ENCODE measurements around the gene ST6GALNAC5. TPM values are rescaled to one million over a fixed set of nuclear protein-coding genes. Genes with fewer than 3 reads are reported as not detected.

The ST6GALNAC5 gene
- total and polyA plus RNA-seq, 9 donors: 2.9 to 21.0 (median 9.9) TPM

GRCh38 chr1:76854255-76854654 lies 13.0 kb upstream of the ST6GALNAC5 start:
- no peak for TF ChIP-seq CTCF (IDR thresholded peaks at IDR 0.05)
- Histone ChIP-seq H3K36me3 (no peaks in the 10 kb centered on the region), H3K4me3 (no peak overlapping the region), H3K4me1 (ENCODE audit: insufficient read depth) (no peaks in the 10 kb centered on the region), H3K27ac (no peak overlapping the region), H3K9me3 (no peaks in the 10 kb centered on the region), H3K27me3 (no peaks in the 10 kb centered on the region)
- whole genome bisulfite sequencing, 3 donors: 70 to 77% (median 75%) methylated on average over 3 of the region's 3 CpGs
- intact Hi-C loops (cut with DNase I): no loop called here
- no peak for DNase-seq

GRCh38 chr1:76856104-76856503 lies 11.2 kb upstream of the ST6GALNAC5 start:
- 71 to 78% (median 74%) methylated on average over 5 of the region's 5 CpGs for WGBS, 3 donors
- Histone ChIP-seq H3K36me3 (no peaks in the 10 kb centered on the region), H3K27me3 (no peaks in the 10 kb centered on the region), H3K4me3 (no peak overlapping the region), H3K9me3 (no peaks in the 10 kb centered on the region), H3K27ac (no peak overlapping the region), H3K4me1 (ENCODE audit: insufficient read depth) (no peaks in the 10 kb centered on the region)
- intact Hi-C loops (cut with DNase I): no loop called here
- no peak for DNase-seq
- TF ChIP-seq POLR2A (IDR thresholded peaks at IDR 0.05) (no peak), CTCF (IDR thresholded peaks at IDR 0.05) (no peak), EP300 (IDR thresholded peaks at IDR 0.05) (no peak)

GRCh38 chr1:76857138-76857537 lies 10.1 kb upstream of the ST6GALNAC5 start:
- Histone ChIP-seq H3K4me3 (no peak overlapping the region), H3K27me3 (no peaks in the 10 kb centered on the region), H3K36me3 (no peaks in the 10 kb centered on the region), H3K9me3 (no peaks in the 10 kb centered on the region), H3K27ac (no peak overlapping the region), H3K4me1 (ENCODE audit: insufficient read depth) (no peaks in the 10 kb centered on the region)
- intact Hi-C loops (cut with DNase I): no loop called here
- WGBS, 3 donors: 70 to 75% (median 70%) methylated on average over 5 of the region's 5 CpGs
- TF ChIP-seq POLR2A (IDR thresholded peaks at IDR 0.05): no peak
- no peak for TF ChIP-seq EP300 (IDR thresholded peaks at IDR 0.05)
- TF ChIP-seq CTCF (IDR thresholded peaks at IDR 0.05): no peak
- DNase-seq: no peak

GRCh38 chr1:76857973-76858372 lies 9.3 kb upstream of the ST6GALNAC5 start:
- intact Hi-C loops (cut with DNase I): no loop called here
- no peaks in the 10 kb centered on the region for H3K9me3 ChIP-seq

More at GRCh38 chr1:76857973-76858372, 9.3 kb upstream of the ST6GALNAC5 start:
- TF ChIP-seq EP300 (IDR thresholded peaks at IDR 0.05) (no peak), CTCF (IDR thresholded peaks at IDR 0.05) (no peak), POLR2A (IDR thresholded peaks at IDR 0.05) (no peak)
- Histone ChIP-seq H3K4me3 (no peak overlapping the region), H3K4me1 (ENCODE audit: insufficient read depth) (no peaks in the 10 kb centered on the region), H3K27me3 (no peaks in the 10 kb centered on the region), H3K36me3 (no peaks in the 10 kb centered on the region), H3K27ac (no peak overlapping the region)
- 87 to 90% (median 88%) methylated on average over 3 of the region's 3 CpGs for WGBS, 3 donors
- DNase-seq: no peak

All from ovary (tissue), 9 donors.